Measurements from ENCODE around the gene SYTL4. TPM values are rescaled to one million over a fixed set of nuclear protein-coding genes. Genes with fewer than 3 reads are reported as not detected.

The SYTL4 gene
- total and polyA plus RNA-seq, 2 of the 13 experiments (the other 11 are each of a cell fraction or from before 2014, with no cell fraction given), result 0.41 to 0.73 TPM

- FAIRE-seq (peak; percentile 37), DNase-seq (ENCODE audit: low spot score) (peak; percentile 60), ATAC-seq (peak; percentile 30)
- no TSS peak for BruUV-seq (replicated peaks)
- no peaks in the 10 kb centered on the region for H4K20me1 ChIP-seq (ENCODE audit: insufficient read depth, low read length)
- no CpG with 5 or more reads among the region's 2 CpGs for WGBS (ENCODE audit: low lambda C conversion rate)
- peak overlapping the region; percentile 97 for H3K27ac ChIP-seq (ENCODE audit: extremely low read length, insufficient read depth, low read length)
- no peaks in the 10 kb centered on the region for H3K79me2 ChIP-seq (ENCODE audit: insufficient read depth, low read length)
- H3K27me3 ChIP-seq (ENCODE audit: control insufficient read depth in 1 of 2, insufficient read depth in 2 of 2, low read length in 2 of 2), result no peaks in the 10 kb centered on the region
- peaks cover 81% of the 10 kb centered on the region for H3K4me1 ChIP-seq (ENCODE audit: insufficient read depth, low read length)
- no peaks in the 10 kb centered on the region for H3K9me3 ChIP-seq (ENCODE audit: low read length)
- H3K9ac ChIP-seq (ENCODE audit: insufficient read depth, low read depth, low read length), result peak overlapping the region; percentile 54
- ChIA-PET POLR2A (interaction anchor here (5.1 kb wide), 1 partner anchor 11 kb away, joined by 67 read pairs; the partner anchor contains the start of gene TSPAN6), CTCF (ENCODE audit: low intra/inter-chr PET ratio, low total read pairs) (no interaction called here)
- peak overlapping the region in 2 of 3 experiments; percentile 28 to 52; a peak in 1 of 6 replicates for H3K4me3 ChIP-seq (replicated peaks in 1 of 3; ENCODE audit: insufficient read depth in 1 of 3, low read depth in 2 of 3, low read length in 3 of 3)
- peak overlapping the region; percentile 88 for H3K4me2 ChIP-seq (ENCODE audit: low read depth, low read length)
- H3K36me3 ChIP-seq (replicated peaks in 1 of 2; ENCODE audit: control insufficient read depth in 1 of 2, insufficient read depth in 2 of 2, low read length in 2 of 2), result no peaks in the 10 kb centered on the region
- intact Hi-C loops (cut with micrococcal nuclease; ENCODE audit: unreplicated experiment) (no loop called here), in situ Hi-C loops (cut with HindIII; ENCODE audit: extremely low pct_ligation_motif_present, low pct_unique_long_range_greater_than_20kb) (no loop called here)
- no peak overlapping the region for H2AFZ ChIP-seq (ENCODE audit: low read length)
- TF ChIP-seq FOXP1 (IDR thresholded peaks at IDR 0.05) (no peak), FOXP1 (CRISPR knock-in tag; IDR thresholded peaks at IDR 0.05) (peak; percentile 24; the same call in 1 of the 2 replicates), SNAPC2 (CRISPR knock-in tag; IDR thresholded peaks at IDR 0.05) (no peak), SYNCRIP (IDR thresholded peaks at IDR 0.05; ENCODE audit: insufficient read depth, low read depth, low read length) (no peak), SOX5 (CRISPR knock-in tag; IDR thresholded peaks at IDR 0.05; ENCODE audit: borderline replicate concordance) (peak; percentile 34; the same call in 1 of the 2 replicates), HNF4A (CRISPR knock-in tag; IDR thresholded peaks at IDR 0.05) (0 out of 2 replicates have a peak, but pooled peaks have one; percentile 2), TEAD3 (CRISPR knock-in tag; optimal IDR thresholded peaks at IDR 0.05; ENCODE audit: borderline replicate concordance) (peak; percentile 32), MTA1 (CRISPR knock-in tag; IDR thresholded peaks at IDR 0.05; ENCODE audit: borderline replicate concordance) (no peak), SAP130 (CRISPR knock-in tag; IDR thresholded peaks at IDR 0.05; ENCODE audit: low read depth) (0 out of 2 replicates have a peak, but pooled peaks have one; percentile 5), U2AF2 (IDR thresholded peaks at IDR 0.05; ENCODE audit: low read depth, low read length) (no peak), KIAA2018 (CRISPR knock-in tag; IDR thresholded peaks at IDR 0.05; ENCODE audit: borderline replicate concordance) (no peak), SOX13 (IDR thresholded peaks at IDR 0.05) (no peak), SOX13 (CRISPR knock-in tag; conservative IDR thresholded peaks at IDR 0.05 in 1 of 2, IDR thresholded peaks at IDR 0.05 in 1 of 2) (peak in 1 of 2 experiments; percentile 76; a peak in 2 of 4 replicates), ZNF331 (CRISPR knock-in tag; IDR thresholded peaks at IDR 0.05) (no peak)
- TF ChIP-seq, protein P1, sequence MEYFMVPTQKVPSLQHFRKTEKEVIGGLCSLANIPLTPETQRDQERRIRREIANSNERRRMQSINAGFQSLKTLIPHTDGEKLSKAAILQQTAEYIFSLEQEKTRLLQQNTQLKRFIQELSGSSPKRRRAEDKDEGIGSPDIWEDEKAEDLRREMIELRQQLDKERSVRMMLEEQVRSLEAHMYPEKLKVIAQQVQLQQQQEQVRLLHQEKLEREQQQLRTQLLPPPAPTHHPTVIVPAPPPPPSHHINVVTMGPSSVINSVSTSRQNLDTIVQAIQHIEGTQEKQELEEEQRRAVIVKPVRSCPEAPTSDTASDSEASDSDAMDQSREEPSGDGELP (IDR thresholded peaks at IDR 0.05; ENCODE audit: borderline replicate concordance, low read depth), result peak; percentile 79
These were observed 84.2 kb downstream of the SYTL4 start for GRCh38 chrX:100647739-100648138.

All from HepG2 (cell line).